Body of pancreas (tissue), 4 donors: Measurements from ENCODE around the gene RNF225.

ENCODE experiments used
- CTCF ChIP-seq, 7 experiments: fragments of 450-650 bp in 4 of 7; fragments of 200-600 bp in 3 of 7; sonication (generic) in 3 of 7; IDR thresholded peaks; one replicate each; pipeline ENCODE4 v1.5.1; 2016 to 2019; ENCODE audit warnings: antibody characterized with exemption in 7 of 7
- POLR2A ChIP-seq, 3 donors: fragments of 450-650 bp; IDR thresholded peaks; one replicate each; pipeline ENCODE4 v1.6.1; 2016; ENCODE audit warnings: antibody characterized with exemption in 3 of 3, mild to moderate bottlenecking in 2 of 3

GRCh38 chr19:58395979-58396627, 647 bp downstream of the RNF225 start:
- TF ChIP-seq CTCF (IDR thresholded peaks at IDR 0.05) (no peak), POLR2A (IDR thresholded peaks at IDR 0.05) (peak in 1 of 3 donors; percentile 26)
